A673 (cell line): Measurements from ENCODE around the gene TCERG1L. TPM values are rescaled to one million over a fixed set of nuclear protein-coding genes. Genes with fewer than 3 reads are reported as not detected.

Experiments used
- BruUV-seq: library from RNA; stranded (reverse); fragments of 400-500 nt; replicated peaks from 2 replicates; lab custom pipeline; 2021; lab: Mats Ljungman, UMichigan
- CTCF ChIA-PET: fragments of 300-600 bp; sonication (Branson Sonifier 250); formaldehyde crosslinking; loops from one replicate; lab custom pipeline; 2022; ENCODE audit warnings: antibody characterized with exemption; lab: Charles Lee
- POLR2A ChIA-PET: fragments of 300-600 bp; sonication (Branson Sonifier 250); formaldehyde crosslinking; loops from one replicate; lab custom pipeline; 2022; ENCODE audit warnings: antibody characterized with exemption; ENCODE audit not compliant: low non-redundant PET; lab: Charles Lee
- DNase-seq: peaks from one replicate; pipeline ENCODE4 v3.0.0-alpha.2; 2015; ENCODE audit warnings: low spot score
- H3K27ac ChIP-seq: fragments of 200-600 bp; sonication (generic); 2 replicates; pipeline ENCODE4 v1.5.1; 2016; ENCODE audit warnings: mixed run types, low read depth, mild to moderate bottlenecking, mixed read lengths, antibody characterized with exemption, low read length; ENCODE audit not compliant: poor library complexity, severe bottlenecking
- H3K27me3 ChIP-seq: fragments of 200-600 bp; sonication (generic); replicated peaks from 2 replicates; pipeline ENCODE4 v1.6.1; 2017; ENCODE audit warnings: mixed run types, low read depth, mild to moderate bottlenecking, mixed read lengths, antibody characterized with exemption, low read length; ENCODE audit not compliant: insufficient read depth, poor library complexity
- H3K36me3 ChIP-seq: fragments of 200-600 bp; sonication (generic); 2 replicates; pipeline ENCODE4 v1.6.1; 2016; ENCODE audit warnings: mixed run types, mild to moderate bottlenecking, mixed read lengths, antibody characterized with exemption, low read length; ENCODE audit not compliant: insufficient read depth, poor library complexity, severe bottlenecking
- H3K4me1 ChIP-seq: fragments of 200-600 bp; sonication (generic); 2 replicates; pipeline ENCODE4 v1.6.1; 2017; ENCODE audit warnings: mixed run types, mild to moderate bottlenecking, mixed read lengths, antibody characterized with exemption, low read length; ENCODE audit not compliant: insufficient read depth, poor library complexity, severe bottlenecking
- H3K4me3 ChIP-seq: fragments of 200-600 bp; sonication (generic); 2 replicates; pipeline ENCODE4 v1.5.1; 2016; ENCODE audit warnings: low read depth, mixed run types, mild to moderate bottlenecking, mixed read lengths, low read length; ENCODE audit not compliant: poor library complexity, severe bottlenecking
- H3K9me3 ChIP-seq: fragments of 200-600 bp; sonication (generic); 2 replicates; pipeline ENCODE4 v1.6.1; 2016; ENCODE audit warnings: mixed run types, low read depth, mild to moderate bottlenecking, mixed read lengths, antibody characterized with exemption, low read length; ENCODE audit not compliant: poor library complexity, severe bottlenecking
- EZH2 ChIP-seq: fragments of 200-600 bp; sonication (generic); IDR thresholded peaks from 2 replicates; pipeline ENCODE4 v1.6.1; 2017; ENCODE audit warnings: borderline replicate concordance, low read depth, mild to moderate bottlenecking, mixed read lengths, antibody characterized with exemption, low read length; ENCODE audit not compliant: poor library complexity, severe bottlenecking
- intact Hi-C: fragments of 100-400 bp; cut with micrococcal nuclease; formaldehyde crosslinking; loops from one replicate; pipeline ENCODE4 v1.10.0; 2022; ENCODE audit not compliant: unreplicated experiment
- total RNA-seq: library from RNA; stranded (reverse); gene quantifications from 2 replicates; pipeline ENCODE4 v1.2.3, GENCODE V29; 2021
- TF ChIP-seq, protein P1 (sequence below): fragments of 300-800, 200-600 bp; sonication (generic); conservative IDR thresholded peaks from 2 replicates; pipeline ENCODE4 v1.5.1; 2017; ENCODE audit warnings: low read depth, mild to moderate bottlenecking, antibody characterized with exemption, low read length, moderate library complexity, mixed read lengths

TCERG1L gene
- total RNA-seq, 1 experiment from 2014 or later, result 16.3 TPM

DNA sequence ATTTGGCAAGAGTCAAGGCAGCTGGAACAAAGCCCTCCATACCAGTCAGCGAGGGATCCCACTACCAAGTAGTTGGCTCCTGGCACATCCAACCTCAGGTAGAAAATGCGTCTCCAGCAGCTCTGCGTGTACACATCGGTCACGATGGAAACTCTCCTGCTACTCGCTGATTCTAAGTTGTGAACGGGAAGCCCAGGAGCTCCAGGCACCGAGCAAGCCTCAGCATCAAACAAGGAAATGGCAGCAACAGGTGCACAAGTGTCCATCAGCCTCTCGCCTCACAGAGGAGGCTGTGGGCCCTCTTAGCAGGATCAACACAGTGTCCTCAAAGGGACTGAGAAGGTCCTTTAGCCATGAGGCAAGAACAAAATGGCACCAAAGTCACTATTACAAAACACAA is 127.0 kb downstream of the TCERG1L start:
- TF ChIP-seq, protein P1, sequence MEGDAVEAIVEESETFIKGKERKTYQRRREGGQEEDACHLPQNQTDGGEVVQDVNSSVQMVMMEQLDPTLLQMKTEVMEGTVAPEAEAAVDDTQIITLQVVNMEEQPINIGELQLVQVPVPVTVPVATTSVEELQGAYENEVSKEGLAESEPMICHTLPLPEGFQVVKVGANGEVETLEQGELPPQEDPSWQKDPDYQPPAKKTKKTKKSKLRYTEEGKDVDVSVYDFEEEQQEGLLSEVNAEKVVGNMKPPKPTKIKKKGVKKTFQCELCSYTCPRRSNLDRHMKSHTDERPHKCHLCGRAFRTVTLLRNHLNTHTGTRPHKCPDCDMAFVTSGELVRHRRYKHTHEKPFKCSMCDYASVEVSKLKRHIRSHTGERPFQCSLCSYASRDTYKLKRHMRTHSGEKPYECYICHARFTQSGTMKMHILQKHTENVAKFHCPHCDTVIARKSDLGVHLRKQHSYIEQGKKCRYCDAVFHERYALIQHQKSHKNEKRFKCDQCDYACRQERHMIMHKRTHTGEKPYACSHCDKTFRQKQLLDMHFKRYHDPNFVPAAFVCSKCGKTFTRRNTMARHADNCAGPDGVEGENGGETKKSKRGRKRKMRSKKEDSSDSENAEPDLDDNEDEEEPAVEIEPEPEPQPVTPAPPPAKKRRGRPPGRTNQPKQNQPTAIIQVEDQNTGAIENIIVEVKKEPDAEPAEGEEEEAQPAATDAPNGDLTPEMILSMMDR, result no peak
- no peak for TF ChIP-seq EZH2
- no TSS peak for BruUV-seq
- H3K27ac ChIP-seq, result no peak overlapping the region
- no peaks in the 10 kb centered on the region for H3K27me3 ChIP-seq
- H3K4me3 ChIP-seq, result no peak overlapping the region
- no peak for DNase-seq
- ChIA-PET CTCF (no interaction called here), POLR2A (no interaction called here)
- H3K4me1 ChIP-seq, result peaks cover 4% of the 10 kb centered on the region
- intact Hi-C loops, result no loop called here
- no peaks in the 10 kb centered on the region for H3K36me3 ChIP-seq
- no peaks in the 10 kb centered on the region for H3K9me3 ChIP-seq

DNA sequence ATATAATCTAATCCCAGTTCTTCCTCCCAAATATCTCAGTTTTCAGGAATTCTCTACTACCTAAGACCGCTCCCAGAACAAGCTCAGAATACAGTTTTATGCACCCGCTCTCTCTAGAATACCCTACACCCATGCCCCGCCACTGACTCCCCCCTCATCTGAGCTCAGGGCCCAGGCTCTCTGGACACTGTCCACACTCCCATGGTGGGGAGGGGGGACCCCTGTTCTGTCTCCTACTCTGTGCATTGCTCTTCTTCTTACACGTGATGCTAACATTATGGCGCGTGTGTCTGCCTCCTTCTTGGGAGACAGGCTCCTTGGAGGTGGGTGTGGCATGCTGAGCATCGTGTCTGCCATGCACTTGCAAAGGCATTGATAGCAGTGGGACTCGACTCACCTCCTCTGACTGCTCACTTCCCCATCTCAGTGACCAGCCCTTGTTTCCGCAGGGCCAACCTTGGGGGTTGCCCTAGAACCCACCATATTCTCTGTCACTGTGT is 127.9 kb downstream of the TCERG1L start:
- no peaks in the 10 kb centered on the region for H3K36me3 ChIP-seq
- intact Hi-C loops, result no loop called here
- no peaks in the 10 kb centered on the region for H3K27me3 ChIP-seq
- ChIA-PET POLR2A (no interaction called here), CTCF (no interaction called here)
- BruUV-seq, result no TSS peak
- no peak for DNase-seq
- TF ChIP-seq EZH2, result no peak
- TF ChIP-seq, protein P1, result no peak
- no peaks in the 10 kb centered on the region for H3K9me3 ChIP-seq
- peaks cover 4% of the 10 kb centered on the region for H3K4me1 ChIP-seq
- H3K4me3 ChIP-seq, result no peak overlapping the region
- H3K27ac ChIP-seq, result no peak overlapping the region

DNA sequence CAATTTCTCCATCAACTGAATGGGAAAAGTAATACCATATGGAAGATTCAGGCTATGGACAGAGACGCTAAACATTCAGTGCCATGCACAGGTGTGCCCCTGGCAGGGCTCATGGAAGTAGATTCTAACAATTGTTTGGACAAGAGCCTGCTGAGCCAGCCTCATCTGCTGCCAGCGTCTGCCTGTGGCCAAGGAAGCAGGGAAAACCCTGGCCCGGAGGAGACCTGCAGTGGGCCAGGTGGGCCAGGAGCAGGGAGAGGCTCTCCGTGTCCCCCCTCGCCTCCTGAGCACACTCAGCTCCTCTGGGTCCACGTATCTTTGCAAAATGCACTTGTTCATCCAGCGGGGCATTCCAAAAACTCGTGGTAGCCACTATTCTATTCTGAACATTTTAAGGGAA is 130.1 kb downstream of the TCERG1L start:
- intact Hi-C loops, result no loop called here
- TF ChIP-seq, protein P1, result no peak
- no peak for TF ChIP-seq EZH2
- no peak overlapping the region for H3K4me3 ChIP-seq
- no peaks in the 10 kb centered on the region for H3K27me3 ChIP-seq
- no peak for DNase-seq
- ChIA-PET CTCF (no interaction called here), POLR2A (no interaction called here)
- no peaks in the 10 kb centered on the region for H3K4me1 ChIP-seq
- H3K9me3 ChIP-seq, result no peaks in the 10 kb centered on the region
- no TSS peak for BruUV-seq
- H3K36me3 ChIP-seq, result no peaks in the 10 kb centered on the region
- H3K27ac ChIP-seq, result no peak overlapping the region
